ENCODE measurements around the gene MYL7. TPM values are rescaled to one million over a fixed set of nuclear protein-coding genes. Genes with fewer than 3 reads are reported as not detected.
A peak's percentile ranks its signal among the peaks of the same experiment; 100 is the strongest.

MYL7 gene
- total RNA-seq = not detected

- intact Hi-C loops (cut with DNase I) = no loop called here
- no peaks in the 10 kb centered on the region for H3K27me3 ChIP-seq
- H3K4me1 ChIP-seq = peaks cover 8 to 12% of the 10 kb centered on the region in 2 donors
- H3K4me3 ChIP-seq (replicated peaks in 1 of 3) = no peak within 1 kb of the TSS
- H3K27ac ChIP-seq = no peak within 1 kb of the TSS
- no peak for DNase-seq
- 70 to 80% methylated on average over 5 of the region's 6 CpGs for whole genome bisulfite sequencing, 2 donors
- TF ChIP-seq CTCF (IDR thresholded peaks at IDR 0.05) (no peak), POLR2A (IDR thresholded peaks at IDR 0.05) (no peak)
- no peaks in the 10 kb centered on the region for H3K36me3 ChIP-seq
- no peaks in the 10 kb centered on the region for H3K9me3 ChIP-seq
Observed at GRCh38 chr7:44141221-44141850, at the start of gene MYL7. Gene MYL7 (minus strand): TSS chr7:44141332. CDS start chr7:44141305, 27 bp downstream.

GRCh38 chr7:44189993-44190872 is 49.1 kb upstream of the MYL7 start:
- Histone ChIP-seq H3K36me3 (no peaks in the 10 kb centered on the region), H3K27me3 (no peaks in the 10 kb centered on the region), H3K27ac (no peak overlapping the region), H3K4me1 (peaks cover 0 to 3% of the 10 kb centered on the region in 2 donors), H3K9me3 (no peaks in the 10 kb centered on the region), H3K4me3 (replicated peaks in 1 of 3) (no peak overlapping the region)
- 68 to 74% methylated on average over 14 of the region's 14 CpGs for WGBS, 2 donors
- intact Hi-C loops (cut with DNase I) = no loop called here
- no peak for DNase-seq
- TF ChIP-seq CTCF (IDR thresholded peaks at IDR 0.05) (no peak), POLR2A (IDR thresholded peaks at IDR 0.05) (no peak)

GRCh38 chr7:44189286-44189992 is 48.3 kb upstream of the MYL7 start, which contains the start of gene GCK:
Gene GCK (minus strand): TSS chr7:44189439. CDS start chr7:44188953, 486 bp downstream.
- WGBS, 2 donors = 58 to 75% methylated on average over 5 to 8 of the region's 11 CpGs
- Histone ChIP-seq H3K27me3 (no peaks in the 10 kb centered on the region), H3K27ac (no peak within 1 kb of the TSS), H3K4me3 (replicated peaks in 1 of 3) (no peak within 1 kb of the TSS), H3K36me3 (no peaks in the 10 kb centered on the region), H3K9me3 (no peaks in the 10 kb centered on the region), H3K4me1 (peaks cover 0 to 3% of the 10 kb centered on the region in 2 donors)
- TF ChIP-seq POLR2A (IDR thresholded peaks at IDR 0.05) = no peak
- no peak for TF ChIP-seq CTCF (IDR thresholded peaks at IDR 0.05)
- peak; percentile 89 to 96 for DNase-seq
- intact Hi-C loops (cut with DNase I) = no loop called here

GRCh38 chr7:44188480-44189225 is 47.5 kb upstream of the MYL7 start:
- DNase-seq = no peak
- Histone ChIP-seq H3K36me3 (no peaks in the 10 kb centered on the region), H3K27ac (no peak overlapping the region), H3K27me3 (no peaks in the 10 kb centered on the region), H3K4me3 (replicated peaks in 1 of 3) (no peak overlapping the region), H3K4me1 (peaks cover 0 to 3% of the 10 kb centered on the region in 2 donors), H3K9me3 (no peaks in the 10 kb centered on the region)
- 72 to 76% methylated on average over 15 to 16 of the region's 16 CpGs for WGBS, 2 donors
- no peak for TF ChIP-seq CTCF (IDR thresholded peaks at IDR 0.05)
- no peak for TF ChIP-seq POLR2A (IDR thresholded peaks at IDR 0.05)
- intact Hi-C loops (cut with DNase I) = no loop called here

Measured in thyroid gland (tissue), 4 donors.